ENCODE measurements around the gene CRYGA. TPM values are rescaled to one million over a fixed set of nuclear protein-coding genes. Genes with fewer than 3 reads are reported as not detected.
"Not testable (repeated sequence)": the region's sequence is repeated elsewhere in the genome, so short reads cannot be mapped to it uniquely, and the experiment has no call there.

The CRYGA gene
- total RNA-seq, 1 donor from 2014 or later, result not detected

- Mint-ChIP-seq H3K36me3 (ENCODE audit: low read depth, unreplicated experiment) (no peaks in the 10 kb centered on the region), H3K27ac (ENCODE audit: unreplicated experiment) (no peak overlapping the region), H3K27me3 (ENCODE audit: unreplicated experiment) (peaks cover 10% of the 10 kb centered on the region), H3K4me1 (ENCODE audit: unreplicated experiment) (peaks cover 2% of the 10 kb centered on the region), H3K9me3 (ENCODE audit: unreplicated experiment) (no peaks in the 10 kb centered on the region), H3K4me3 (ENCODE audit: unreplicated experiment) (no peak overlapping the region)
- DNase-seq (ENCODE audit: low spot score), result no peak
- TF ChIP-seq CTCF (IDR thresholded peaks at IDR 0.05; ENCODE audit: unreplicated experiment), result no peak
Observed at GRCh38 chr2:208128136-208128535, 35.3 kb downstream of the CRYGA start.

GRCh38 chr2:208127090-208127489 is 36.3 kb downstream of the CRYGA start:
- no peak overlapping the region for H3K27ac Mint-ChIP-seq (ENCODE audit: unreplicated experiment)
- H3K4me1 Mint-ChIP-seq (ENCODE audit: unreplicated experiment), result peaks cover 2% of the 10 kb centered on the region
- no peak for TF ChIP-seq CTCF (IDR thresholded peaks at IDR 0.05; ENCODE audit: unreplicated experiment)
- H3K36me3 Mint-ChIP-seq (ENCODE audit: low read depth, unreplicated experiment), result no peaks in the 10 kb centered on the region
- no peak overlapping the region for H3K4me3 Mint-ChIP-seq (ENCODE audit: unreplicated experiment)
- no peak for DNase-seq (ENCODE audit: low spot score)
- H3K9me3 Mint-ChIP-seq (ENCODE audit: unreplicated experiment), result no peaks in the 10 kb centered on the region
- H3K27me3 Mint-ChIP-seq (ENCODE audit: unreplicated experiment), result peaks cover 7% of the 10 kb centered on the region

- H3K4me3 Mint-ChIP-seq (ENCODE audit: unreplicated experiment), result no peak overlapping the region
- H3K36me3 Mint-ChIP-seq (ENCODE audit: low read depth, unreplicated experiment), result no peaks in the 10 kb centered on the region
- H3K27me3 Mint-ChIP-seq (ENCODE audit: unreplicated experiment), result peaks cover 8% of the 10 kb centered on the region
- H3K4me1 Mint-ChIP-seq (ENCODE audit: unreplicated experiment), result peaks cover 2% of the 10 kb centered on the region
- TF ChIP-seq CTCF (IDR thresholded peaks at IDR 0.05; ENCODE audit: unreplicated experiment), result no peak
- DNase-seq (ENCODE audit: low spot score), result no peak
- H3K27ac Mint-ChIP-seq (ENCODE audit: unreplicated experiment), result no peak overlapping the region
- no peaks in the 10 kb centered on the region for H3K9me3 Mint-ChIP-seq (ENCODE audit: unreplicated experiment)
Observed at GRCh38 chr2:208125251-208125650, 38.1 kb downstream of the CRYGA start.

GRCh38 chr2:208124013-208124715 is 39.2 kb downstream of the CRYGA start, which contains the start of gene CRYGD:
CRYGD (minus strand) TSS chr2:208124524; CDS start chr2:208124473, 51 bp downstream.
- H3K9me3 Mint-ChIP-seq (ENCODE audit: unreplicated experiment); H3K36me3 Mint-ChIP-seq (ENCODE audit: low read depth, unreplicated experiment); H3K4me1 Mint-ChIP-seq (ENCODE audit: unreplicated experiment); H3K27ac Mint-ChIP-seq (ENCODE audit: unreplicated experiment); H3K27me3 Mint-ChIP-seq (ENCODE audit: unreplicated experiment): not testable (repeated sequence)
- peak; percentile 11 for DNase-seq (ENCODE audit: low spot score)
- peak within 1 kb of the TSS; percentile 73 for H3K4me3 Mint-ChIP-seq (ENCODE audit: unreplicated experiment)

GRCh38 chr2:208122248-208122647 is 41.1 kb downstream of the CRYGA start:
- no peak overlapping the region for H3K27ac Mint-ChIP-seq (ENCODE audit: unreplicated experiment)
- H3K9me3 Mint-ChIP-seq (ENCODE audit: unreplicated experiment), result no peaks in the 10 kb centered on the region
- no peak for DNase-seq (ENCODE audit: low spot score)
- no peak overlapping the region for H3K4me3 Mint-ChIP-seq (ENCODE audit: unreplicated experiment)
- no peaks in the 10 kb centered on the region for H3K36me3 Mint-ChIP-seq (ENCODE audit: low read depth, unreplicated experiment)
- peaks cover 8% of the 10 kb centered on the region for H3K27me3 Mint-ChIP-seq (ENCODE audit: unreplicated experiment)
- peaks cover 7% of the 10 kb centered on the region for H3K4me1 Mint-ChIP-seq (ENCODE audit: unreplicated experiment)
- TF ChIP-seq CTCF (IDR thresholded peaks at IDR 0.05; ENCODE audit: unreplicated experiment), result no peak
